GM19239 (cell line): ENCODE data around the gene ZNF366.

Experiments used
- DNase-seq: peaks from one replicate; pipeline ENCODE4 v3.0.0; 2011; ENCODE audit warnings: low spot score; ENCODE audit not compliant: insufficient read length
- FAIRE-seq: peaks from 2 replicates; lab custom pipeline; 2011; peaks lifted over from hg19 to GRCh38; lab: Jason Lieb, UNC

The ZNF366 gene, protein sequence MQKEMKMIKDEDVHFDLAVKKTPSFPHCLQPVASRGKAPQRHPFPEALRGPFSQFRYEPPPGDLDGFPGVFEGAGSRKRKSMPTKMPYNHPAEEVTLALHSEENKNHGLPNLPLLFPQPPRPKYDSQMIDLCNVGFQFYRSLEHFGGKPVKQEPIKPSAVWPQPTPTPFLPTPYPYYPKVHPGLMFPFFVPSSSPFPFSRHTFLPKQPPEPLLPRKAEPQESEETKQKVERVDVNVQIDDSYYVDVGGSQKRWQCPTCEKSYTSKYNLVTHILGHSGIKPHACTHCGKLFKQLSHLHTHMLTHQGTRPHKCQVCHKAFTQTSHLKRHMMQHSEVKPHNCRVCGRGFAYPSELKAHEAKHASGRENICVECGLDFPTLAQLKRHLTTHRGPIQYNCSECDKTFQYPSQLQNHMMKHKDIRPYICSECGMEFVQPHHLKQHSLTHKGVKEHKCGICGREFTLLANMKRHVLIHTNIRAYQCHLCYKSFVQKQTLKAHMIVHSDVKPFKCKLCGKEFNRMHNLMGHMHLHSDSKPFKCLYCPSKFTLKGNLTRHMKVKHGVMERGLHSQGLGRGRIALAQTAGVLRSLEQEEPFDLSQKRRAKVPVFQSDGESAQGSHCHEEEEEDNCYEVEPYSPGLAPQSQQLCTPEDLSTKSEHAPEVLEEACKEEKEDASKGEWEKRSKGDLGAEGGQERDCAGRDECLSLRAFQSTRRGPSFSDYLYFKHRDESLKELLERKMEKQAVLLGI

DNA sequence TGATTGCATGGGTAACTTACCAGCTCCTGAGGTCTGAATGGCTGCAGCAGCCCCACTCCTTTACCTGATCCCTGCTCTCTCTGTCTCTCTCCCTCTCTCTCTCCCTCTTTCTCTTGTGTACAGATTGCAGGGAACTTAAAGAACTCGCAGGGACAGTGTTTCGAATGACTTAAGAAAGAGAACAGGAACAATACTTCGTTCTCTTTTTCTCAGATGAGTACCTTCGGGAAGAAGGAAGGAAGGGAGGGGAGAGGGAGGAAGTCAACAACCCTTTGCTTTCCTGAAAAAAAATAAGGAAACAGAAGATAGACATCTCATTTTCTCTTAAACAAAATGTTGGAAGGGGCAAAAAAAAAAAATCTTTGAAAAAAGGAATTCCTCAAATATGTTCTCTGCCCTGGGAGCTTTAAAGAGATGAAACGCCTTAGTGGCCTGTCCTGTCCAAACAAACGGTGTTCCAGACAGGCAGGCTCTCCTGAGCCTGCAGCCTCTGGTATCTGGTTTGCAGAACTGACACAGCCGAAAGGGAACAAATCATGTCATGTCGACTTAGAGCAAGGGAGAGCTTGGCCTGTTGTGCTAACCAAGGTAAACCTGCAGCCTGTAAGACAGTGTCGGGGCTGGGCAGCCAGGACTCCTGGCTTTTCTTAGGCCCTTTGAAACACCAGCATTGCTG lies at the start of gene ZNF366:
Gene ZNF366 (minus strand): TSS at position 180 of the 676 bp plus-strand sequence. CDS start 45,914 bp downstream, outside the sequence.
- FAIRE-seq: peak; percentile 8
- DNase-seq: no peak

DNA sequence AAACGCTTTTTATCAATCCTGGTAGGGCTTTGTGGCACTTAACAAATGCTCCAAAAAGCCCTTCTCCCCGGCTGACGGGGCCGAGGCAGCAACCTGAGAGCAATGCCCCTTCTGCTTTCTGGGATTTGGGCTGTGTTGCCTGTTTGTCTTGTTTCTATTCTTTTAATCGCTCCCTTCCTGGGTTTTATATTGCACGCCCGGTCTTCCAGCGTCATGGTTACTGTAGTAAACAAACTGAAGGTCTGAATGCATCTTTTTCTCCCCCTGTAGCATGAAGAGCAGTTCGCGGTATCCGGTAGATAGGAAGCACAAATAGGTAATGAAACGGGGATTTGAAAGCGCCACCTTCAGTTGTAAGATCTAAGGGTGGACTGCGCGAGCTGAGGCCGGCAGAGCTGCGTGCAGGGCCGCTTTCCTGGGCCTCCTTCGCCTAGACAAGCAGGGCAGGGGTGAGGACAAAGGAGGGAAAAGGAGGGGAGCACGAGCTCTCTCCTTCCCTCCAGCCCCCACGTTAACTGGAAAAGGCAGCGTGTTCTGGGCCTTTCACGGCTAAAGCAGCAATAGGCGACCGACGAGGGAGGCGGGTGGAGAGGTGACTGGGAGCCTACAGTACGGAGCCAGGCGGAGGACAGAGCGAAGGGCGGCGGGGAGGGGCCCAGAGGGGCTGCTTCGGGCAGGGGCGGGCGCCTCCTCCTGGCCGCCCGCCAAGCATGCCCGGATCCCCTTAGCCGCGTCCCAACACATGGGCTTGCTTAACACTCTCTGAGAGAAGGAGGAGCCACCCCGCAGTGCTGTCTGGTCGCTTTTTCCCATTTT lies 49.3 kb upstream of the ZNF366 start:
- FAIRE-seq (peak; percentile 88), DNase-seq (peak; percentile 40)

DNA sequence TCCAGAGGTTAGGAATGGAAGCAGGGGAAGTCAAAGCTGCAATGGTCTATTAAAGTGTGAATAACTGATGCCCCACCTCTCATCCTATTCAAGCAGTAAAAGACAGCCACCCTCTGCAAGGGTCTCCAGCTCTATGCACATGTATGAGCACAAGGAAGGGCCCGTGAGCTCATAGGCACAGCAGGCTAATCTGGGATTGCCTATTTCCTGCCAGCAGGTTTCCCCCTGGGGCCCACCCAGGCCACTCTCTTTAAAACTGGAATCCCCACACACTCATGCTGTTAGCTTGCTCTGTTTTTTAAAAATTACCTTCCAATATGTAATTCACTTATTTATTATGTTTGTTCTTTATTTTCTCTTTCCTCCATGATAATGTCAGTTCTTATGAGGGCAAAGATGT lies 48.7 kb upstream of the ZNF366 start:
- FAIRE-seq (no peak), DNase-seq (no peak)

DNA sequence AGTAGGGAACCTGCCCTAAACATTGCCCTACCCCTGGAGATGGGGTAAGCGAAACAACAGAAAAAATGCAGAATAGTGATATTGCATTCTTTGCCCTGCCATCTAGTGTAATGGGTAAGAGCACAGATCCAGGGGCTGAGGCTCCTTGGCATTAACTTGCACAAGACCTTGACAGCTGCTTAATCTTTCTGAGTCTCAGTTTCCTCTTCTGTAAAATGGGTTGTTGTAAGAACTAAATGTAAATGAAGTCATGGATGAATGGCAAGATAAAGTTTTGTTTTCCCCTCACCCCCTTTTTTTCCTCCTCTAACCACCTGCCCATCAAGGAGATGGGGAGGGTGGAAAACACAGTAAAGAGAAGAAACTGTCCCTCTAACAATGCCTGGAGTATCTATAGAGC lies 47.7 kb upstream of the ZNF366 start:
- DNase-seq (no peak), FAIRE-seq (no peak)

DNA sequence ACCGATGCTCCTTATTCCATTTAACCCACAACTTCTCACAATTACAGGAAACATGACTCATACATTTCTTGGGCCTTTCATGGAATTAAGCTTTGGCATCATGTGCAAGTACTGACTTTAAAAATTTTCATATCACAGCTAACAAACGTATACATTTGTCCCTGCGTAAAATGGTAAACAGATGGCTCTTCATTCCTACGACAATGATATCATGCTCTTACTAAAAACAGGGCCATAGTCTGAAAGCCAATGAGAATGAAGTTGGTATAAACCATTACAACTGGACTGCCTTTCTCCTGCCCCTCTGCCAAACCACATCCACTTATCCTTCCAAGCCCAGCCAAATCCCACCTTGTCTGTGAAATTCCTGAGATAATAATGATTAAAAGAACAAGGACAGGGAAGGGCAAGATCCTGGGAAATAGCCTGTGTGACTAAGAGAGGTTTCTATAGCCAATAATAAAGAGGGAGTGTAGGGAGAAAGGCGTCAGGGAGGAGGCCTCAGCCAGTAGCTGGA lies 44.9 kb upstream of the ZNF366 start:
- FAIRE-seq: no peak
- no peak for DNase-seq

DNA sequence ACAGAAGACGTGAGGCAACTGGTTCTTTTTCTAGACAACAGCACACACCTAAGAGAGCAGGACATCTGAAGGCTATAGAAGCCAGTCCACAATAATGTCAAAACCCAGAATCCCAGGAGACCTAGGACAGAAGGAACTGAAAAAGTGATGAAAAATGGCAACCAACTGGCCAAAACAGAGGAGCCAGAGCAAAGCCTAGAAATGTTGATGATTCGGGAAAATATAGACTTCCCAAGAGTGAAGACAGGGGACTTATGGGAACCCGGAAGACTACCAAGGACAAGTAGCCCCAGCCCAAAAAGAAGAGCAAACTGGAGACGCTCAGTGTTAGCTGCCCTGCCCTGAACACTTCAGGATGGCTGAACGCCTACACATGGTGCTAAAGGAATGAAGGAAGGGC lies 43.4 kb upstream of the ZNF366 start:
- FAIRE-seq: no peak

DNA sequence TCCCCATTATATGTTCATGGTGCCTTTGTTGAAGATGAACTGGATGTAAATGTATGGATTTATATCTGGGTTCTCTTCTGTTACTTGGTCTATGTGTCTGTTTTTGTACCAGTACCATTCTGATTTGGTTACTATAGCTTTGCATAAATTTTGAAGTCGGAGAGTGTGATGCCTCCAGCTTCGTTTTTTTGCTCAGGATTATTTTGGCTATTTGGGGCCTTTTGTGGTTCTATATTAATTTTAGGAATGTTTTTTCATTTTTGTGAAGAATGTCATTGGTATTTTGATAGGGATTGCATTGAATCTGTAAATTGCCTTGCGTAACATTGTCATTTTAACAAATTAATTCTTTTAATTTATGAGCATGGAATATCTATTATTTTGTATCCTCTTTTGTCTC lies 36.6 kb upstream of the ZNF366 start:
- DNase-seq (no peak), FAIRE-seq (no peak)

More for the DNA sequence above, 43.4 kb upstream of the ZNF366 start:
- DNase-seq: no peak

DNA sequence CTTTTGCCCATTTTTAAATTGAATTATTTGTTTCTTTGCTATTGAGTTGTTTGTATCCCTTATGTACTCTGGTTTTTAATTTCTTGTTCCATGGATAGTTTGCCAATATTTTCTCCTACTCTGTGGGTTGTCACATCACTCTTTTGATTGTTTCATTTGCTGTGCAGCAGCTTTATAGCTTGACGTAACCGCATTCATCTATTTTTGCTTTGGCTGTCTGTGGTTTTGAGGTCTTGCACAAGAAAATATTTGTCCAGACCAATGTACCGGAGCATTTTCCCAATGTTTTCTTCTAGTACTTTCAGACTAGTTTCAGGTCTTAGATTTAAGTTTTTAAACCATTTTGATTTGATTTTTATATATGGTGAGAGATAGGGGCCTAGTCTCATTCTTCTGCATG lies 36.2 kb upstream of the ZNF366 start:
- no peak for DNase-seq

DNA sequence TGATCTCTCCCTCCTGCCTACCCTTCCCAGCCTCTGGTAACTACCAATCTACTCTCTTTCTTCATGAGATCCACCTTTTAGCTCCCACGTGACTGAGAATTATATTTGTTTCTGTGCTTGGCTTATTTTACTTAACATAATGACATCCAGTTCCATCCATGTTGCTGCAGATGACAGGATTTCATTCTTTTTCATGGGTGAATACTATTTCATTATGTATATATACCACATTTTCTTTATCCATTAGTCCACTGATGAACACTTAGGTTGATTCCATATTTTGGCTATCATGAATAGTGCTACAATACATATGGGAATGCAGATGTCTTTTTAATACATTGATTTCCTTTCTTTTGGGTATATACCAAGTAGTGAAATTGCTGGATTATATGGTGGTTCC lies 35.5 kb upstream of the ZNF366 start:
- FAIRE-seq: no peak
- no peak for DNase-seq

More for the DNA sequence above, 36.2 kb upstream of the ZNF366 start:
- no peak for FAIRE-seq

DNA sequence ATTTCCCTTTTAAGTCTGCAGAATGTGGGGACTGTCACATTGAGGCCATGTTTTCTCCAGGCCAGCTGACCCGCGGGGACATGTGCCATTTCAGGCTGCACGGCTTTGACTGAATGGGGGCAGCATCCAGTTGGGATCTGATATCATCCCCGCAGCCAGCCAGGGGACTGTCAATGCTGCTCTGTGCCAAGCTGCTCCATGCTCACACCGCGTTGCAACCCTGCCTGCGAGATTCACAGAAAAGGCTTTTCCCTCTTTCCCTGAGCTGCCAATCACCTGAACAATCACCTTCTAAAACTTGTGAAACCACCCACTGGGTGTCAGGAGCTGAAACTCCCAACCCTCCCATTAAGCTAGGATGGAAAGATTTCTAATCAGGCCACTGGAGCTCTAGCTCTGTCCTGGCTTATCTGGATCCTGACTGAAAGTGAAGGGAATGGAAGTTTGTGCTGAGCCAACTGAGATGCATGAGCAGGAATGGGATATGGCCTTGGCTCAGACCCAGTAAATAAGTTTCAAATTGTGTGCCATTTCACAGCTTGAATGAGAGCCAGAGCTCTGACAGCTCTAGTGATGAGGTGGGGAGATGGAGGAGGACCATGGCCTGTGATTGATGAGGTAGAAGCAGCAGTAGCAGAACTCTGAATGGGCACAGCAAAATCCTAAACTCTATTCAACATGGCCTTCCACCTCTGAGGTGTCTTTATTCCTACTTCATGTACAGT lies 34.5 kb upstream of the ZNF366 start:
- DNase-seq (no peak), FAIRE-seq (no peak)

DNA sequence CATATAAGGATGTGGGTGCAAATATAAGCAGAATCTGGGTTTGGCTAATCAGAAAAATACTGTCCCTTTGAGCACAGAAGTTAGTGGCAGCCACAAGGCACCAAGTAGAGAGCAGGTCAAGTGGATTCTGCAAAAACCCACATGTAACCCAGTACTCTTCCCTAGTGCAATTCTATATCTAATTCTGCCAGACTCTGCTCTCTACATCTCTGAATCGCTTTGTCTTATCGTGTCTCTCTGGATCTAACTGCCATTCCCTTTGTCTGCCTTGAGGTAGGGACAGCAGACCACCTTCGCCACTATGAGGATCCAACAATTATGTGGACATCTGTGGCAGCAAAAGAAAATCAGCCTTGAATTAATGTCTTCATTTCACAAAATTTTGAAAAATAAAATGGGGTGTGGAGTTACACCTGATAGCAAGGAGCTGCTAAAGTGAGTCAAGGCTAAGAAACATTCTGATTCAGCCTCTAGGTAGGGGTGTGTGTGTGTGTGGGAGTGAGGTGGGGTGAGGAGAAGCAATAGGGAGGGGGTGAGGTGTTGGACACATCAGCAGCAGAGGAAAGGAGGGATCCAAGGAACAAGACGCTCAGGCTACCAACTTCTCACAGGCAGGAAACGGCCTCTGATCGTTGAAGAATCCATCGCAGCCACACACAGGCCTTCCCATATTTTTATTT lies 33.7 kb upstream of the ZNF366 start:
- DNase-seq (no peak), FAIRE-seq (no peak)

DNA sequence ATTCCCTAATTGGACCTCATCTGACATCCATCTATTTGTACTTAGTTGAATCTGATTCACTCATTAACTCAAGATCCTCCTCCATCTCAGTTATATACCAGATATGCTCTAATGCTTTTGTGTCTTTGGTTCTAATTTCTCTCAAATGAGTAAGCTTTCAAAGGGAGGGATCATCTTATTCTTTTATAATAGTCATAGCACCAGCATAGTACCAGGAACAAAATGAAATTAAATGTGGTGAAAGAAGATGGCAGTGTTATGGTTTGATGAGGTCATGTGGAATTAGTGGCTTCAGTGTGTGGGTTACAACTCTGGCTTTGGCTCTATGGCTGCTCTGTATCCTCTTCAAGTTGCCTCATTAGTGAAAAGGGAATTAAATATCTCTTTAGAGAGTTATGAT lies 32.5 kb upstream of the ZNF366 start:
- DNase-seq (no peak), FAIRE-seq (no peak)

DNA sequence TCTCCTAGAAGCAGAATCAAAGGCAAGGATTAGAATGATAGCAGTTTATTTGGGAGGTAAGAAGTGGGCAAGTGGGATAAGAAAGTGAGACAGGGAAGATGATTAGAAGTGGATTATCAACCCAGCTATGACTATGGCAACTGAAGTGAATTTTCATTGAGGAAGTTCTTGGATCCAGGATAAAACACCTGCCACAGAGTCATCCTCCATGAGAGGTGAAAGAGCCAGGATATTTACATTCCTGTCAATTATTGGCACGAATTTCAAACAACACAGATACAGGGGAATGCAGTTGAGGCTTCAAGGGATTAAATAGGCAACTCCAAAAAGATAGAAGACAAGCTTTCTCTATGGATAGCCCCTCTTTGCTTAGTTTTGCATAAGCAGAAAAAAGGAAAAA lies 31.8 kb upstream of the ZNF366 start:
- no peak for DNase-seq
- FAIRE-seq: no peak

DNA sequence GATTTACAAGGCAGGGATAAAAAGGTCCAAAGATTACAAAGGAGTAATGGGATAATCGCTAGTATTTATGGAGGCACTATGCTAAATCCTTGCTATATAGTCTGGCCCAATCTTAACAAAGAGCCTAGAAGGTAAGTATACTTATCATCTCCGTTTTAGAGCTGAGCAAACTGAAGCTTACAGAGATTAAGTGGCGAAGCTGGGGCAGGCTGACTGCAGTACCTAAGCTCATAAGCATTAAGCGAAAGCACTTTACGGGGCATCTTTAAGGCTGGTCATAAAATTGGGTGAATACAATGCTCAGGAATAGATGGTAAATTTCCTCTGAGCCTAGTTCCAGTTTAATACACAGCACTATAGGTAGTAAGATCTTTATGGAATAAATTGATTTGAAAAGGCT lies 30.0 kb upstream of the ZNF366 start:
- DNase-seq: no peak
- no peak for FAIRE-seq

DNA sequence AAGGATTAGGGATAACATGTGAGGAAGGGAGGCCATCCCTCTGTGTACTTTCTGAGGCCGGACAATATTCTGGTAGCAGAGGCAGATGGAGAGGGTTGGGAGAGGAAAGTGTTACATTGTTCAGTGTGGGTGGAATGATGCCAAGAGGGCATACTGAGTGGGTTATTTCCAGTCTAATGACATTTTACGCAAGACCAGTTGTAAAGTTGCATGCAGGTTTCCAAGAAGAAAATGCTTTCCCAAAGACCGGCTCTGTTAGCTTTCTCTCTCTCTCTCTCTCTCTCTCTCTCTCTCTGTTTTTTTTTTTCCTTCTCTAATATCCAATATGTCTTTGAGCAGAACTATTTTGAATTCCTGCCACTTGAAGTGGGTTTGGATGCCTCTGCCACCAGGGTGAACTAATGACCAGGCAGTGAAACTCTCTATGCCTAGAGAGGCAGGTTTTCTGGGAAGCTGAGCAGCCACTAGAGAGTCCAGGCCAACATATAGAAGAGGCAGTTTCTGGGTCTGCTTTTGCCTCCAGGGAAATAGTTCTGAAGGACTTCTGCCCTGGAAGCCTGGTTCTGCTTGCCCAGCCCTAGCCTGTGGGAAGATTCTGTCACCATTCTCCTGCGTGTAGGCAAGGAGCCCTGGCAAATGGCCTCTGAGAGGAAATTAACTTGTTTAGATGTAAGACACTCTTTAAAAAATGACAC lies 24.4 kb upstream of the ZNF366 start:
- no peak for FAIRE-seq
- no peak for DNase-seq

DNA sequence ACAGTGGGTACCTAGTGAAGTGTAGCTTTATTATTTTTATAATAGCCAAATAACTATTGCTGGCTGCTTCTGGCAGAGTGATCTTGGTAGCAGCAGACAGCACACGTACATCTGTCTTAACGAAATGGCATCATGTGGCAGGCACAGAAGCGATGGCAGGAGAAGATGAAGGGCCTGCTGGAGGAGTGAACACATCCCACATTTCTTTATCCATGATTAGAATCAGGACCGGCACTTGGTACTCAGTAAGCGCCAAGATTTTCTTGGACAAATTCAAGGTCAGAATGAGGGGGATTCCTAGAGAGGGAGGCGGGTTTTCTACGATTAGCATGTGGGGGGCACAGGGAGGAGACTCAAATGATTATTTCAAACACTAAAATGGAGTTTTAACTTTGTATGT lies 23.0 kb upstream of the ZNF366 start:
- DNase-seq: no peak
- FAIRE-seq: no peak

DNA sequence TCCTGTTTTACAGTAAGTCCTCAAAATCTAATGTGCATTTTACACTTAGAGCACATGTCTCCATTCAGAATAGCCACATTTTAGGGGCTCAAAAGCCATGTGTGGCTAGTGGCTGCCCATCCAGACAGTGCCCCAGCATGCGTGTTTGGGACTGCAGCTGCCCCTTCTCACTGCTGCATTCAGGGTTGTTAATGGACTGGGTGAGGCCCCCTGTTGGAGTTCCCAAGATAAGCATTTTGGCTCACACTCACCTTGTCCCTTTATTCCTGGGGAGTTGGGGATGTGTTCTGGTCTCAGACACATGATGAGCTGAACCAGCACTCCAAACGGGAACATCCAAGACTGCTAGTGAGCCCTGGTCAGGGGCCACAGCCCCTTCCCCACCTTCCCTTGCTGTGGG lies 22.2 kb upstream of the ZNF366 start:
- FAIRE-seq (no peak), DNase-seq (no peak)

DNA sequence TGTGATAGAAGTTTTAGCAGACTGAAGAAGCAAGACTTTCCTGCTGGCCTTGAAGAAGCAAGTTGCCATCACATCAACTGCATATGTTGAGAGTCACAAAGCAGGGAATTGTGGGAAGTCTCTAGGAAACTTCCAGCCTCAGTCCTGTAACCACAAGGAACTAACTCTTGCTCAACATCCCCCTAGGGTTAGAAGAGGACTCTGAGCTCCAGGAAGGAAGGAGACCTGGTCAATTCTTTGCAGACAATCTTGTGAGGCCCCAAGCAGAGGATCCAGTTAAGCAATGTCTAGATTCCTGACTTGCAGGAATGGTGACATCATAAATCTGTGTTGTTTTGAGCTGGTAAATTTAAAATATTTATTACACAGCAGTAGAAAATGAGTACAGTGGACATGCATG lies 18.6 kb upstream of the ZNF366 start:
- FAIRE-seq: no peak
- DNase-seq: no peak
